K562 (cell line): ENCODE results near the gene AHR. TPM values are rescaled to one million over a fixed set of nuclear protein-coding genes. Genes with fewer than 3 reads are reported as not detected.

ENCODE experiments used
- ATAC-seq: fragments of 200-7000 bp; cut with Tn5 transposase; 3 replicates; pipeline ENCODE4 v1.9.1; 2020; ENCODE audit warnings: moderate library complexity
- BruUV-seq: library from RNA; stranded (reverse); fragments of 400-500 nt; replicated peaks from 2 replicates; lab custom pipeline; 2021; lab: Mats Ljungman, UMichigan
- CTCF ChIA-PET: fragments of 300-600 bp; formaldehyde crosslinking; extraction: SDS; loops from one replicate; lab custom pipeline; 2021; ENCODE audit warnings: low intra/inter-chr PET ratio; lab: Yijun Ruan, JAX
- POLR2A ChIA-PET: fragments of 300-600, 350-650 bp; sonication (Branson Sonifier 250); formaldehyde crosslinking; extraction: SDS; loops from one replicate; lab custom pipeline; 2021; ENCODE audit warnings: antibody characterized with exemption, inconsistent platforms; lab: Yijun Ruan, JAX
- DNase-seq, 4 experiments: peaks; one replicate each; pipeline versions ENCODE4 v3.0.0 to v3.0.0-alpha.2; 2011 to 2018; ENCODE audit warnings: low spot score in 3 of 4, mixed read lengths in 3 of 4; ENCODE audit errors: extremely low read depth in 1 of 4
- FAIRE-seq: peaks from 2 replicates; lab custom pipeline; 2011; peaks lifted over from hg19 to GRCh38; lab: Jason Lieb, UNC
- H2AFZ ChIP-seq: 2 replicates; pipeline ENCODE4 v1.6.0; 2011; ENCODE audit warnings: low read depth, low read length, control low read depth, inconsistent platforms
- H3K27ac ChIP-seq: fragments of 200-600 bp; 3 replicates; pipeline ENCODE4 v1.8.0; 2011; ENCODE audit warnings: low read depth, mild to moderate bottlenecking, control low read depth, inconsistent platforms, low read length, moderate library complexity, mixed read lengths; ENCODE audit errors: extremely low read depth
- H3K27me3 ChIP-seq, 2 experiments: fragments of 300-600 bp in 1 of 2; 2 replicates in 1 of 2; 3 replicates in 1 of 2; pipeline versions ENCODE4 v1.6.0 to v1.8.0; 2011; ENCODE audit warnings: inconsistent platforms in 2 of 2, low read length in 2 of 2, mild to moderate bottlenecking in 1 of 2, mixed read lengths in 1 of 2, moderate library complexity in 1 of 2; ENCODE audit not compliant: control insufficient read depth in 2 of 2, insufficient read depth in 2 of 2
- H3K36me3 ChIP-seq: fragments of 300-600 bp; 3 replicates; pipeline ENCODE4 v1.8.0; 2011; ENCODE audit warnings: mild to moderate bottlenecking, low read length, inconsistent platforms; ENCODE audit not compliant: control insufficient read depth, insufficient read depth
- H3K4me1 ChIP-seq, 2 experiments: fragments of 200-600 bp in 1 of 2; replicated peaks in 1 of 2; 2 replicates in 1 of 2; 3 replicates in 1 of 2; pipeline versions ENCODE4 v1.5.1 to v1.8.0; 2011; ENCODE audit warnings: inconsistent platforms in 2 of 2, low read length in 2 of 2, mild to moderate bottlenecking in 1 of 2, mixed read lengths in 1 of 2, moderate library complexity in 1 of 2; ENCODE audit not compliant: control insufficient read depth in 2 of 2, insufficient read depth in 2 of 2
- H3K4me2 ChIP-seq: 2 replicates; pipeline ENCODE4 v1.6.1; 2011; ENCODE audit warnings: low read length, control low read depth, inconsistent platforms, mixed read lengths; ENCODE audit not compliant: insufficient read depth
- H3K4me3 ChIP-seq: fragments of 200-600 bp; sonication (generic), shearing (Covaris generic); 2 replicates; pipeline ENCODE4 v1.5.1; 2016; ENCODE audit warnings: control low read depth, inconsistent platforms
- H3K79me2 ChIP-seq: fragments of 200-600 bp; 3 replicates; pipeline ENCODE4 v1.8.0; 2011; ENCODE audit warnings: low read length, inconsistent platforms; ENCODE audit not compliant: control insufficient read depth, insufficient read depth
- H3K9ac ChIP-seq, 2 experiments: 2 replicates each; pipeline versions ENCODE4 v1.6.0 to v1.6.1; 2011; ENCODE audit warnings: low read depth in 2 of 2, low read length in 2 of 2, control low read depth in 1 of 2, inconsistent platforms in 1 of 2, mild to moderate bottlenecking in 1 of 2, mixed read lengths in 1 of 2; ENCODE audit not compliant: insufficient read depth in 1 of 2
- H3K9me1 ChIP-seq: one replicate; pipeline ENCODE4 v1.6.0; 2011; ENCODE audit warnings: inconsistent platforms, mild to moderate bottlenecking, low read length, moderate library complexity; ENCODE audit not compliant: control insufficient read depth, insufficient read depth
- H3K9me3 ChIP-seq: replicated peaks from 2 replicates; pipeline ENCODE4 v1.5.1; 2011; ENCODE audit warnings: low read depth, low read length, inconsistent platforms; ENCODE audit not compliant: control insufficient read depth, insufficient read depth
- H4K20me1 ChIP-seq: replicated peaks from 2 replicates; pipeline ENCODE4 v1.6.1; 2011; ENCODE audit warnings: low read length, inconsistent platforms, mixed read lengths; ENCODE audit not compliant: control insufficient read depth, insufficient read depth
- ADNP ChIP-seq: fragments of 200-800 bp; sonication (Bioruptor generic); IDR thresholded peaks from 2 replicates; pipeline ENCODE4 v1.6.1; 2016; ENCODE audit warnings: missing genetic modification characterization, missing compliant biosample characterization
- ATF7 ChIP-seq: fragments of 450-650 bp; IDR thresholded peaks from 2 replicates; pipeline ENCODE4 v1.7.1; 2014; ENCODE audit warnings: mild to moderate bottlenecking, moderate library complexity
- FOS ChIP-seq: IDR thresholded peaks from 3 replicates; pipeline ENCODE4 v1.6.1; 2011; ENCODE audit not compliant: insufficient read length; ENCODE audit errors: extremely low read depth
- NEUROD1 ChIP-seq: fragments of 150-350 bp; IDR thresholded peaks from 2 replicates; pipeline ENCODE4 v1.6.1; 2014; ENCODE audit warnings: borderline replicate concordance, low read length, low read depth; ENCODE audit not compliant: partially characterized antibody
- YBX1 ChIP-seq: fragments of 450-650 bp; IDR thresholded peaks from 2 replicates; pipeline ENCODE4 v1.7.1; 2016; ENCODE audit warnings: mild to moderate bottlenecking
- ZNF274 ChIP-seq: IDR thresholded peaks from 2 replicates; pipeline ENCODE4 v1.6.1; 2011; ENCODE audit warnings: low read depth, mild to moderate bottlenecking, low read length, moderate library complexity, borderline replicate concordance
- ZNF766 ChIP-seq: fragments of 200-800 bp; sonication (Bioruptor generic); conservative IDR thresholded peaks from 2 replicates; pipeline ENCODE4 v1.6.1; 2016; ENCODE audit warnings: missing genetic modification characterization, missing compliant biosample characterization
- WGBS: fragments of 100-300 bp; shearing (Covaris generic); methylation state at CpG from one replicate; pipeline ENCODE4 v1.1.6; 2016; ENCODE audit warnings: low coverage, mixed read lengths; ENCODE audit not compliant: insufficient coverage; ENCODE audit errors: missing lambda C conversion rate; 5-methylcytosine and 5-hydroxymethylcytosine counted together
- in situ Hi-C: fragments of 300-500 bp; cut with MboI; formaldehyde crosslinking; loops from 4 replicates; pipeline ENCODE4 v1.15.0; 2018; ENCODE audit warnings: inconsistent platforms, mixed read lengths
- intact Hi-C: fragments of 100-400 bp; cut with micrococcal nuclease; formaldehyde crosslinking; loops from 2 replicates; pipeline ENCODE4 v1.14.2; 2022
- polyA plus RNA-seq, 8 experiments: library from polyadenylated mRNA; depleted of rRNA in 4 of 8; stranded (reverse) in 5 of 8; unstranded in 3 of 8; fragments of >200 nt; fragmentation: Nextera tagmentation in 2 of 8; fragmentation: Illumina TruSeq in 1 of 8; extraction: Ambion mirVana in 2 of 8; extraction: Trizol in 1 of 8; gene quantifications; 2 replicates each; pipeline versions ENCODE4 v1.2.1 to v1.2.3, GENCODE V29; 2011 to 2014; ENCODE audit warnings: inconsistent platforms in 1 of 8, missing spikeins in 1 of 8
- total RNA-seq, 7 experiments: library from RNA; depleted of rRNA in 6 of 7; stranded (reverse); fragments of >200 nt in 6 of 7; fragmentation: Illumina TruSeq in 2 of 7; extraction: Trizol in 2 of 7; gene quantifications; 2 replicates each; pipeline versions ENCODE4 v1.2.1 to v1.2.3, GENCODE V29; 2011 to 2021; ENCODE audit warnings: low replicate concordance in 1 of 7
- TF ChIP-seq, protein P1 (sequence below): fragments of 250-450 bp; sonication (Bioruptor Pico); IDR thresholded peaks from 2 replicates; pipeline ENCODE4 v1.5.0; 2020; ENCODE audit warnings: mild to moderate bottlenecking, borderline replicate concordance

AHR gene
- total and polyA plus RNA-seq, 9 of the 15 experiments (the other 6 are each of a cell fraction or from before 2014, with no cell fraction given), result 0.16 TPM; not detected in 8

GRCh38 chr7:17367502-17367901 is 69.0 kb downstream of the AHR start:
- Histone ChIP-seq H3K9ac (no peak overlapping the region), H3K4me1 (no peaks in the 10 kb centered on the region; a peak in 1 of 5 replicates), H4K20me1 (no peaks in the 10 kb centered on the region), H3K9me1 (no peaks in the 10 kb centered on the region), H3K27ac (no peak overlapping the region), H2AFZ (no peak overlapping the region), H3K27me3 (no peaks in the 10 kb centered on the region), H3K4me2 (no peak overlapping the region), H3K79me2 (no peaks in the 10 kb centered on the region), H3K9me3 (0 out of 2 replicates have a peak, but pooled peaks cover 2% of the 10 kb centered on the region), H3K36me3 (no peaks in the 10 kb centered on the region)
- in situ Hi-C loops, result no loop called here
- 15% methylated on average over 2 of the region's 2 CpGs for WGBS
- POLR2A ChIA-PET, result no interaction called here
- DNase-seq, result no peak
- CTCF ChIA-PET, result no interaction called here
- intact Hi-C loops, result no loop called here
- no peak for FAIRE-seq
- TF ChIP-seq NEUROD1 (no peak), ZNF766 (CRISPR knock-in tag) (no peak), FOS (no peak), YBX1 (no peak), ZNF274 (no peak), ADNP (tag) (no peak), ATF7 (no peak)
- TF ChIP-seq, protein P1, sequence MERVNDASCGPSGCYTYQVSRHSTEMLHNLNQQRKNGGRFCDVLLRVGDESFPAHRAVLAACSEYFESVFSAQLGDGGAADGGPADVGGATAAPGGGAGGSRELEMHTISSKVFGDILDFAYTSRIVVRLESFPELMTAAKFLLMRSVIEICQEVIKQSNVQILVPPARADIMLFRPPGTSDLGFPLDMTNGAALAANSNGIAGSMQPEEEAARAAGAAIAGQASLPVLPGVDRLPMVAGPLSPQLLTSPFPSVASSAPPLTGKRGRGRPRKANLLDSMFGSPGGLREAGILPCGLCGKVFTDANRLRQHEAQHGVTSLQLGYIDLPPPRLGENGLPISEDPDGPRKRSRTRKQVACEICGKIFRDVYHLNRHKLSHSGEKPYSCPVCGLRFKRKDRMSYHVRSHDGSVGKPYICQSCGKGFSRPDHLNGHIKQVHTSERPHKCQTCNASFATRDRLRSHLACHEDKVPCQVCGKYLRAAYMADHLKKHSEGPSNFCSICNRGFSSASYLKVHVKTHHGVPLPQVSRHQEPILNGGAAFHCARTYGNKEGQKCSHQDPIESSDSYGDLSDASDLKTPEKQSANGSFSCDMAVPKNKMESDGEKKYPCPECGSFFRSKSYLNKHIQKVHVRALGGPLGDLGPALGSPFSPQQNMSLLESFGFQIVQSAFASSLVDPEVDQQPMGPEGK (CRISPR knock-in tag), result no peak
- TF ChIP-seq, all 486 proteins: peak for 0
- no peak for ATAC-seq
- no TSS peak for BruUV-seq
- no peak overlapping the region for H3K4me3 ChIP-seq
